ENCODE measurements around the gene SPATA17. TPM values are rescaled to one million over a fixed set of nuclear protein-coding genes. Genes with fewer than 3 reads are reported as not detected.

Gene SPATA17
- total RNA-seq, 2 donors from 2014 or later, result 0.96 to 6.4 TPM

- no peaks in the 10 kb centered on the region for H3K9me3 ChIP-seq
- no peak overlapping the region for H3K27ac ChIP-seq
- no peak overlapping the region for H3K4me3 ChIP-seq
- H3K27me3 ChIP-seq (replicated peaks; ENCODE audit: insufficient read depth), result no peaks in the 10 kb centered on the region
- DNase-seq (ENCODE audit: low spot score), result no peak
- H3K36me3 ChIP-seq, result no peaks in the 10 kb centered on the region
- TF ChIP-seq CTCF (IDR thresholded peaks at IDR 0.05) (no peak), POLR2AphosphoS5 (IDR thresholded peaks at IDR 0.05) (no peak), POLR2A (IDR thresholded peaks at IDR 0.05) (no peak)
- intact Hi-C loops (cut with DNase I), result no loop called here
- H3K4me1 ChIP-seq (replicated peaks), result no peaks in the 10 kb centered on the region
These were observed 244.1 kb downstream of the SPATA17 start for GRCh38 chr1:217875229-217875628.

DNA sequence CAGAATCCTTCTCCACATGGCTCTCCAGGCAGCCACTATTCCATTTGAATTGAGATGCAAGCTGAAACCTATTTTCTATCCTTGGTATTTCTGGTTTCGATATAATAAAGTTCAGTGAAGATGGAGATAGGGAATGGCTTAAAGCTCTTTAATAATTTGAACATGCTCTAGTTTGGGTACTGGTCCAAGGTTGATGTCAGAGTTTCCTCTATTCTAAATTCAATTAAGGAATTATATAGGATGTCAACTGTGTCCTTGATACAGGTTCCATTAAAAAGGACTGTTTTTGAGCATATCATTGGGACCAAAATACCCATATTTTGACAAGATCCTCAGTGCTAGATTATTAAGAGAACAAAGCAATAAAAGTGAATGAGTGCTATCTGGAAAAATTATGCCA is 245.3 kb downstream of the SPATA17 start:
- WGBS, result 94% methylated on average over 1 of the region's 1 CpG
- no peak for DNase-seq (ENCODE audit: low spot score)
- intact Hi-C loops (cut with DNase I), result no loop called here

GRCh38 chr1:217876896-217877295 is 245.8 kb downstream of the SPATA17 start:
- no peak for DNase-seq (ENCODE audit: low spot score)
- no peaks in the 10 kb centered on the region for H3K27me3 ChIP-seq (replicated peaks; ENCODE audit: insufficient read depth)
- H3K27ac ChIP-seq, result no peak overlapping the region
- H3K4me1 ChIP-seq (replicated peaks), result no peaks in the 10 kb centered on the region
- no peaks in the 10 kb centered on the region for H3K9me3 ChIP-seq
- TF ChIP-seq POLR2A (IDR thresholded peaks at IDR 0.05) (no peak), CTCF (IDR thresholded peaks at IDR 0.05) (no peak), POLR2AphosphoS5 (IDR thresholded peaks at IDR 0.05) (no peak)
- WGBS, result 90% methylated on average over 5 of the region's 5 CpGs
- intact Hi-C loops (cut with DNase I), result no loop called here
- no peak overlapping the region for H3K4me3 ChIP-seq
- no peaks in the 10 kb centered on the region for H3K36me3 ChIP-seq

More for the DNA sequence above, 245.3 kb downstream of the SPATA17 start:
- Histone ChIP-seq H3K27me3 (replicated peaks; ENCODE audit: insufficient read depth) (no peaks in the 10 kb centered on the region), H3K4me3 (no peak overlapping the region), H3K4me1 (replicated peaks) (no peaks in the 10 kb centered on the region), H3K27ac (no peak overlapping the region), H3K9me3 (no peaks in the 10 kb centered on the region), H3K36me3 (no peaks in the 10 kb centered on the region)
- no peak for TF ChIP-seq POLR2AphosphoS5 (IDR thresholded peaks at IDR 0.05)
- no peak for TF ChIP-seq CTCF (IDR thresholded peaks at IDR 0.05)
- TF ChIP-seq POLR2A (IDR thresholded peaks at IDR 0.05), result no peak

DNA sequence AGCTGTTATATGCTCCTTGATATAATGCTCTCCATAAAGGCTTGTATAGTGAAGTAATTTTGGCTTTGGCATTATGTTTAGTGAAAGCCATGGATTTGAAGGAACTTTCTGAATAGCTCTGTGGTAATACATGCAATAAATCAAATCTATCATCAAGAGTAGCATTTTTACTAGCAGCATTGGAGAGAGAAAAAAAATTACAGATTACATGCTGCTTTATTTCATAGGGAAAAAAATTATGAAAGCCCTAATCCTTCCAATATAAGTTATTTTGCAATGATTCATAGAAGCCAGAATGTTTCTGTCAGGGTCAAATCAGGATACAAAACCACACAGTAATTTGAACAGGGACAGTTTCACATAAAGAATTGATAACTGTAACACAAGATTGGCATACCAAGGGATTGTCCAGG is 250.0 kb downstream of the SPATA17 start:
- no peak for DNase-seq (ENCODE audit: low spot score)
- intact Hi-C loops (cut with DNase I), result no loop called here
- Histone ChIP-seq H3K36me3 (no peaks in the 10 kb centered on the region), H3K4me1 (replicated peaks) (no peaks in the 10 kb centered on the region), H3K9me3 (no peaks in the 10 kb centered on the region), H3K27me3 (replicated peaks; ENCODE audit: insufficient read depth) (no peaks in the 10 kb centered on the region), H3K27ac (no peak overlapping the region), H3K4me3 (no peak overlapping the region)
- TF ChIP-seq CTCF (IDR thresholded peaks at IDR 0.05) (no peak), POLR2A (IDR thresholded peaks at IDR 0.05) (no peak), POLR2AphosphoS5 (IDR thresholded peaks at IDR 0.05) (no peak)

GRCh38 chr1:217881607-217882332 is 250.6 kb downstream of the SPATA17 start:
- no peaks in the 10 kb centered on the region for H3K4me1 ChIP-seq (replicated peaks)
- no peak for TF ChIP-seq CTCF (IDR thresholded peaks at IDR 0.05)
- no peak for TF ChIP-seq POLR2AphosphoS5 (IDR thresholded peaks at IDR 0.05)
- TF ChIP-seq POLR2A (IDR thresholded peaks at IDR 0.05), result no peak
- no peaks in the 10 kb centered on the region for H3K9me3 ChIP-seq
- DNase-seq (ENCODE audit: low spot score), result no peak
- H3K36me3 ChIP-seq, result no peaks in the 10 kb centered on the region
- WGBS, result 58% methylated on average over 5 of the region's 5 CpGs
- no peaks in the 10 kb centered on the region for H3K27me3 ChIP-seq (replicated peaks; ENCODE audit: insufficient read depth)
- no peak overlapping the region for H3K4me3 ChIP-seq
- no peak overlapping the region for H3K27ac ChIP-seq
- intact Hi-C loops (cut with DNase I), result no loop called here

Measured in prostate gland (tissue), 2 donors.